ENCODE measurements around the gene KRTAP21-2.

Gene KRTAP21-2

GRCh38 chr21:30740462-30740861 lies 6.6 kb downstream of the KRTAP21-2 start:
- no peak for TF ChIP-seq CTCF (conservative IDR thresholded peaks at IDR 0.05; ENCODE audit: low read depth, low read length)
- no peak for DNase-seq (ENCODE audit: low read depth)
- H3K4me3 ChIP-seq (ENCODE audit: low read depth, low read length): no peak overlapping the region

- DNase-seq (ENCODE audit: low read depth): no peak
- no peak overlapping the region for H3K4me3 ChIP-seq (ENCODE audit: low read depth, low read length)
- TF ChIP-seq CTCF (conservative IDR thresholded peaks at IDR 0.05; ENCODE audit: low read depth, low read length): no peak
Measured at GRCh38 chr21:30733026-30733425, 14.0 kb downstream of the KRTAP21-2 start.

- H3K4me3 ChIP-seq (ENCODE audit: low read depth, low read length): no peak overlapping the region
- no peak for TF ChIP-seq CTCF (conservative IDR thresholded peaks at IDR 0.05; ENCODE audit: low read depth, low read length)
- DNase-seq (ENCODE audit: low read depth): no peak
Measured at GRCh38 chr21:30726726-30727125, 20.3 kb downstream of the KRTAP21-2 start.

GRCh38 chr21:30719401-30719800 lies 27.7 kb downstream of the KRTAP21-2 start:
- no peak for DNase-seq (ENCODE audit: low read depth)
- H3K4me3 ChIP-seq (ENCODE audit: low read depth, low read length): no peak overlapping the region
- TF ChIP-seq CTCF (conservative IDR thresholded peaks at IDR 0.05; ENCODE audit: low read depth, low read length): no peak

GRCh38 chr21:30718239-30718909 lies 28.7 kb downstream of the KRTAP21-2 start, which contains the start of gene KRTAP21-3:
KRTAP21-3 (minus strand) TSS chr21:30718777; CDS start chr21:30718759, 18 bp downstream.
- H3K4me3 ChIP-seq (ENCODE audit: low read depth, low read length): no peak within 1 kb of the TSS
- DNase-seq (ENCODE audit: low read depth): peak; percentile 37
- no peak for TF ChIP-seq CTCF (conservative IDR thresholded peaks at IDR 0.05; ENCODE audit: low read depth, low read length)

- peak; percentile 4 for DNase-seq (ENCODE audit: low read depth)
- H3K4me3 ChIP-seq (ENCODE audit: low read depth, low read length): no peak overlapping the region
- no peak for TF ChIP-seq CTCF (conservative IDR thresholded peaks at IDR 0.05; ENCODE audit: low read depth, low read length)
Measured at GRCh38 chr21:30717105-30717504, 30.0 kb downstream of the KRTAP21-2 start.

- no peak for DNase-seq (ENCODE audit: low read depth)
- H3K4me3 ChIP-seq (ENCODE audit: low read depth, low read length): no peak overlapping the region
- TF ChIP-seq CTCF (conservative IDR thresholded peaks at IDR 0.05; ENCODE audit: low read depth, low read length): no peak
Measured at GRCh38 chr21:30714946-30715345, 32.1 kb downstream of the KRTAP21-2 start.

All from choroid plexus epithelial cell (primary cell).